Keratinocyte (primary cell): Measurements from ENCODE around the gene SRPX. TPM values are rescaled to one million over a fixed set of nuclear protein-coding genes. Genes with fewer than 3 reads are reported as not detected.

Source experiments
- DNase-seq: peaks from one replicate; pipeline ENCODE4 v3.0.0-alpha.2; 2011; ENCODE audit warnings: low read depth, missing footprints, low spot score
- FAIRE-seq: peaks from 2 replicates; lab custom pipeline; 2011; peaks lifted over from hg19 to GRCh38; lab: Jason Lieb, UNC
- H2AFZ ChIP-seq: 2 replicates; pipeline ENCODE4 v1.6.0; 2012; ENCODE audit warnings: low read length, control low read depth, inconsistent platforms; ENCODE audit not compliant: control insufficient read depth
- H3K27ac ChIP-seq: 2 replicates; pipeline ENCODE4 v1.5.1; 2011; ENCODE audit warnings: low read length; ENCODE audit not compliant: control insufficient read depth, insufficient read depth
- H3K27me3 ChIP-seq: 3 replicates; pipeline ENCODE4 v1.6.0; 2011; ENCODE audit warnings: low read length; ENCODE audit not compliant: control insufficient read depth, insufficient read depth; ENCODE audit errors: extremely low read depth
- H3K36me3 ChIP-seq, 2 experiments: 2 replicates in 1 of 2; 3 replicates in 1 of 2; pipeline ENCODE4 v1.5.1; 2011; ENCODE audit warnings: low read length in 2 of 2, mild to moderate bottlenecking in 1 of 2; ENCODE audit not compliant: control insufficient read depth in 2 of 2, insufficient read depth in 2 of 2; ENCODE audit errors: extremely low read depth in 1 of 2
- H3K4me1 ChIP-seq: 3 replicates; pipeline ENCODE4 v1.5.1; 2011; ENCODE audit warnings: low read length; ENCODE audit not compliant: control insufficient read depth, insufficient read depth; ENCODE audit errors: extremely low read depth
- H3K4me2 ChIP-seq: 3 replicates; pipeline ENCODE4 v1.6.0; 2011; ENCODE audit warnings: low read depth, low read length; ENCODE audit not compliant: control insufficient read depth, insufficient read depth; ENCODE audit errors: extremely low read depth
- H3K4me3 ChIP-seq, 3 experiments: fragments of 200-600 bp in 1 of 3; sonication (generic) in 1 of 3; 2 replicates in 2 of 3; 3 replicates in 1 of 3; pipeline ENCODE4 v1.5.1; 2011 to 2016; ENCODE audit warnings: low read length in 3 of 3, mild to moderate bottlenecking in 3 of 3, control low read depth in 2 of 3, inconsistent platforms in 1 of 3, low read depth in 1 of 3, mixed read lengths in 1 of 3, mixed run types in 1 of 3, moderate library complexity in 1 of 3; ENCODE audit not compliant: control insufficient read depth in 2 of 3, insufficient read depth in 2 of 3; ENCODE audit errors: extremely low read depth in 1 of 3
- H3K79me2 ChIP-seq: 2 replicates; pipeline ENCODE4 v1.6.0; 2012; ENCODE audit warnings: low read length; ENCODE audit not compliant: control insufficient read depth, insufficient read depth
- H3K9ac ChIP-seq: 3 replicates; pipeline ENCODE4 v1.6.0; 2011; ENCODE audit warnings: low read length; ENCODE audit not compliant: control insufficient read depth, insufficient read depth; ENCODE audit errors: extremely low read depth
- H3K9me1 ChIP-seq: 3 replicates; pipeline ENCODE4 v1.6.0; 2011; ENCODE audit warnings: low read length; ENCODE audit not compliant: control insufficient read depth, insufficient read depth; ENCODE audit errors: extremely low read depth
- H3K9me3 ChIP-seq: 2 replicates; pipeline ENCODE4 v1.5.1; 2012; ENCODE audit warnings: low read depth, low read length; ENCODE audit not compliant: control insufficient read depth
- H4K20me1 ChIP-seq: 3 replicates; pipeline ENCODE4 v1.6.0; 2011; ENCODE audit warnings: low read length; ENCODE audit not compliant: control insufficient read depth, insufficient read depth; ENCODE audit errors: extremely low read depth
- CTCF ChIP-seq, 3 experiments: IDR thresholded peaks in 1 of 3; conservative IDR thresholded peaks in 1 of 3; optimal IDR thresholded peaks in 1 of 3; 2 replicates in 2 of 3; 3 replicates in 1 of 3; pipeline versions ENCODE3 to v1.5.1; 2011; ENCODE audit warnings: low read length in 3 of 3, mild to moderate bottlenecking in 3 of 3, moderate library complexity in 2 of 3, control low read depth in 1 of 3, inconsistent platforms in 1 of 3; ENCODE audit not compliant: insufficient read depth in 2 of 3; ENCODE audit errors: extremely low read depth in 1 of 3
- EZH2 ChIP-seq: IDR thresholded peaks from one replicate; pipeline ENCODE4 v1.6.1; 2012; ENCODE audit warnings: inconsistent platforms, mild to moderate bottlenecking, low read length, moderate library complexity
- dilution Hi-C: fragments of 300-500 bp; cut with MboI; formaldehyde crosslinking; loops from one replicate; pipeline ENCODE4 v1.7.0; 2020; ENCODE audit warnings: low sequenced_read_pairs; ENCODE audit not compliant: extremely low pct_ligation_motif_present
- polyA plus RNA-seq, 5 experiments: library from polyadenylated mRNA; depleted of rRNA in 3 of 5; stranded (reverse) in 3 of 5; stranded (forward) in 1 of 5; unstranded in 1 of 5; fragments of >200 nt; gene quantifications; 1 replicate in 1 of 5; 2 replicates in 3 of 5; 3 replicates in 1 of 5; pipeline versions ENCODE4 v1.2.1 to v1.2.3, GENCODE V29; 2011 to 2012; ENCODE audit warnings: missing spikeins in 2 of 5, low read depth in 1 of 5, low replicate concordance in 1 of 5

SRPX gene
- polyA plus RNA-seq, 1 donor (not counting 4 experiments of a cell fraction or from before 2014, with no cell fraction given): 53.8 TPM

GRCh38 chrX:38163193-38163592, 57.5 kb downstream of the SRPX start:
- FAIRE-seq: no peak

GRCh38 chrX:38156838-38157237, 63.8 kb downstream of the SRPX start:
- Histone ChIP-seq H3K36me3 (peaks cover 0 to 2% of the 10 kb centered on the region in 2 experiments), H3K9me3 (no peaks in the 10 kb centered on the region), H3K4me1 (no peaks in the 10 kb centered on the region), H4K20me1 (no peaks in the 10 kb centered on the region), H2AFZ (no peak overlapping the region), H3K4me3 (no peak overlapping the region), H3K9me1 (no peaks in the 10 kb centered on the region), H3K27me3 (no peaks in the 10 kb centered on the region), H3K79me2 (no peaks in the 10 kb centered on the region), H3K4me2 (no peak overlapping the region), H3K27ac (no peak overlapping the region), H3K9ac (no peak overlapping the region)
- no peak for FAIRE-seq
- DNase-seq: no peak
- dilution Hi-C loops: no loop called here
- no peak for TF ChIP-seq EZH2
- TF ChIP-seq CTCF (optimal IDR thresholded peaks at IDR 0.05 in 1 of 3, IDR thresholded peaks at IDR 0.05 in 1 of 3, conservative IDR thresholded peaks at IDR 0.05 in 1 of 3; ENCODE audit: extremely low read depth in 1 of 3, insufficient read depth in 2 of 3, low read length in 3 of 3): no peak

More at GRCh38 chrX:38163193-38163592, 57.5 kb downstream of the SRPX start:
- Histone ChIP-seq H3K4me2 (no peak overlapping the region), H3K27ac (no peak overlapping the region), H3K27me3 (no peaks in the 10 kb centered on the region), H3K79me2 (no peaks in the 10 kb centered on the region), H2AFZ (no peak overlapping the region), H3K4me3 (no peak overlapping the region), H3K9me3 (no peaks in the 10 kb centered on the region), H3K9ac (no peak overlapping the region), H3K9me1 (no peaks in the 10 kb centered on the region), H4K20me1 (no peaks in the 10 kb centered on the region), H3K4me1 (no peaks in the 10 kb centered on the region), H3K36me3 (peaks cover 0 to 5% of the 10 kb centered on the region in 2 experiments)
- TF ChIP-seq CTCF (optimal IDR thresholded peaks at IDR 0.05 in 1 of 3, IDR thresholded peaks at IDR 0.05 in 1 of 3, conservative IDR thresholded peaks at IDR 0.05 in 1 of 3; ENCODE audit: extremely low read depth in 1 of 3, insufficient read depth in 2 of 3, low read length in 3 of 3): no peak
- no peak for TF ChIP-seq EZH2
- no peak for DNase-seq
- dilution Hi-C loops: no loop called here
